ENCODE measurements around the gene MYH11. TPM values are rescaled to one million over a fixed set of nuclear protein-coding genes. Genes with fewer than 3 reads are reported as not detected.

MYH11 gene
- total RNA-seq, 1 donor from 2014 or later, result 0.05 TPM

- no peaks in the 10 kb centered on the region for H3K4me1 Mint-ChIP-seq
- peaks cover 6% of the 10 kb centered on the region for H3K27me3 Mint-ChIP-seq (ENCODE audit: low read depth)
- no peak for DNase-seq (ENCODE audit: low read depth, low spot score)
- TF ChIP-seq CTCF (conservative IDR thresholded peaks at IDR 0.05), result no peak
- no peaks in the 10 kb centered on the region for H3K9me3 Mint-ChIP-seq
- no peak overlapping the region for H3K27ac Mint-ChIP-seq (ENCODE audit: unreplicated experiment)
- H3K4me3 Mint-ChIP-seq, result no peak overlapping the region
- H3K36me3 Mint-ChIP-seq (ENCODE audit: low read depth), result no peaks in the 10 kb centered on the region
Observed at GRCh38 chr16:15825750-15826305, 31.0 kb downstream of the MYH11 start.

- H3K4me1 Mint-ChIP-seq, result no peaks in the 10 kb centered on the region
- DNase-seq (ENCODE audit: low read depth, low spot score), result no peak
- no peak for TF ChIP-seq CTCF (conservative IDR thresholded peaks at IDR 0.05)
- H3K36me3 Mint-ChIP-seq (ENCODE audit: low read depth), result no peaks in the 10 kb centered on the region
- H3K27ac Mint-ChIP-seq (ENCODE audit: unreplicated experiment), result no peak overlapping the region
- H3K4me3 Mint-ChIP-seq, result no peak overlapping the region
- peaks cover 2% of the 10 kb centered on the region for H3K9me3 Mint-ChIP-seq
- peaks cover 10% of the 10 kb centered on the region for H3K27me3 Mint-ChIP-seq (ENCODE audit: low read depth)
Observed at GRCh38 chr16:15822957-15823356, 33.9 kb downstream of the MYH11 start.

- Mint-ChIP-seq H3K36me3 (ENCODE audit: low read depth) (no peaks in the 10 kb centered on the region), H3K27ac (ENCODE audit: unreplicated experiment) (no peak overlapping the region), H3K4me1 (no peaks in the 10 kb centered on the region), H3K4me3 (no peak overlapping the region), H3K9me3 (peaks cover 7% of the 10 kb centered on the region), H3K27me3 (ENCODE audit: low read depth) (peaks cover 19% of the 10 kb centered on the region)
- TF ChIP-seq CTCF (conservative IDR thresholded peaks at IDR 0.05), result no peak
- no peak for DNase-seq (ENCODE audit: low read depth, low spot score)
Observed at GRCh38 chr16:15820837-15821236, 36.0 kb downstream of the MYH11 start.

GRCh38 chr16:15819046-15819445, 37.8 kb downstream of the MYH11 start:
- DNase-seq (ENCODE audit: low read depth, low spot score), result no peak
- Mint-ChIP-seq H3K9me3 (peaks cover 8% of the 10 kb centered on the region), H3K27ac (ENCODE audit: unreplicated experiment) (no peak overlapping the region), H3K27me3 (ENCODE audit: low read depth) (peaks cover 26% of the 10 kb centered on the region), H3K4me3 (no peak overlapping the region), H3K36me3 (ENCODE audit: low read depth) (no peaks in the 10 kb centered on the region), H3K4me1 (no peaks in the 10 kb centered on the region)
- TF ChIP-seq CTCF (conservative IDR thresholded peaks at IDR 0.05), result no peak

- no peaks in the 10 kb centered on the region for H3K36me3 Mint-ChIP-seq (ENCODE audit: low read depth)
- peaks cover 26% of the 10 kb centered on the region for H3K27me3 Mint-ChIP-seq (ENCODE audit: low read depth)
- no peak for DNase-seq (ENCODE audit: low read depth, low spot score)
- no peak for TF ChIP-seq CTCF (conservative IDR thresholded peaks at IDR 0.05)
- H3K4me3 Mint-ChIP-seq, result no peak overlapping the region
- no peaks in the 10 kb centered on the region for H3K4me1 Mint-ChIP-seq
- H3K27ac Mint-ChIP-seq (ENCODE audit: unreplicated experiment), result no peak overlapping the region
- H3K9me3 Mint-ChIP-seq, result peaks cover 8% of the 10 kb centered on the region
Observed at GRCh38 chr16:15817446-15817845, 39.4 kb downstream of the MYH11 start.
